ENCODE data around the gene NKRF. TPM values are rescaled to one million over a fixed set of nuclear protein-coding genes. Genes with fewer than 3 reads are reported as not detected.

Gene NKRF
- total RNA-seq, 4 donors from 2014 or later: 3.3 to 6.7 (median 5.3) TPM

- TF ChIP-seq POLR2A (IDR thresholded peaks at IDR 0.05; ENCODE audit: low read depth) (no peak), POLR2AphosphoS5 (IDR thresholded peaks at IDR 0.05) (no peak), EP300 (IDR thresholded peaks at IDR 0.05) (no peak)
- TF ChIP-seq, protein P1, sequence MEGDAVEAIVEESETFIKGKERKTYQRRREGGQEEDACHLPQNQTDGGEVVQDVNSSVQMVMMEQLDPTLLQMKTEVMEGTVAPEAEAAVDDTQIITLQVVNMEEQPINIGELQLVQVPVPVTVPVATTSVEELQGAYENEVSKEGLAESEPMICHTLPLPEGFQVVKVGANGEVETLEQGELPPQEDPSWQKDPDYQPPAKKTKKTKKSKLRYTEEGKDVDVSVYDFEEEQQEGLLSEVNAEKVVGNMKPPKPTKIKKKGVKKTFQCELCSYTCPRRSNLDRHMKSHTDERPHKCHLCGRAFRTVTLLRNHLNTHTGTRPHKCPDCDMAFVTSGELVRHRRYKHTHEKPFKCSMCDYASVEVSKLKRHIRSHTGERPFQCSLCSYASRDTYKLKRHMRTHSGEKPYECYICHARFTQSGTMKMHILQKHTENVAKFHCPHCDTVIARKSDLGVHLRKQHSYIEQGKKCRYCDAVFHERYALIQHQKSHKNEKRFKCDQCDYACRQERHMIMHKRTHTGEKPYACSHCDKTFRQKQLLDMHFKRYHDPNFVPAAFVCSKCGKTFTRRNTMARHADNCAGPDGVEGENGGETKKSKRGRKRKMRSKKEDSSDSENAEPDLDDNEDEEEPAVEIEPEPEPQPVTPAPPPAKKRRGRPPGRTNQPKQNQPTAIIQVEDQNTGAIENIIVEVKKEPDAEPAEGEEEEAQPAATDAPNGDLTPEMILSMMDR (IDR thresholded peaks at IDR 0.05): no peak
- no peaks in the 10 kb centered on the region for H3K9me3 ChIP-seq
- no peaks in the 10 kb centered on the region for H3K27me3 ChIP-seq
- H3K36me3 ChIP-seq: no peaks in the 10 kb centered on the region
- 44% methylated on average over 7 of the region's 7 CpGs for WGBS
- DNase-seq (ENCODE audit: extremely low spot score): no peak
- intact Hi-C loops (cut with DNase I): loop anchor here (10.0 kb wide), 1 partner anchor 92 kb away; no protein-coding TSS in a partner anchor
- H3K4me3 ChIP-seq: peak overlapping the region; percentile 66 to 73 (median 70)
- peak overlapping the region; percentile 87 to 89 (median 88) for H3K27ac ChIP-seq (replicated peaks in 1 of 4)
- H3K4me1 ChIP-seq: peaks cover 0 to 15% (median 5%) of the 10 kb centered on the region in 4 donors
Observed at GRCh38 chrX:119607018-119607389, 780 bp upstream of the NKRF start.

DNA sequence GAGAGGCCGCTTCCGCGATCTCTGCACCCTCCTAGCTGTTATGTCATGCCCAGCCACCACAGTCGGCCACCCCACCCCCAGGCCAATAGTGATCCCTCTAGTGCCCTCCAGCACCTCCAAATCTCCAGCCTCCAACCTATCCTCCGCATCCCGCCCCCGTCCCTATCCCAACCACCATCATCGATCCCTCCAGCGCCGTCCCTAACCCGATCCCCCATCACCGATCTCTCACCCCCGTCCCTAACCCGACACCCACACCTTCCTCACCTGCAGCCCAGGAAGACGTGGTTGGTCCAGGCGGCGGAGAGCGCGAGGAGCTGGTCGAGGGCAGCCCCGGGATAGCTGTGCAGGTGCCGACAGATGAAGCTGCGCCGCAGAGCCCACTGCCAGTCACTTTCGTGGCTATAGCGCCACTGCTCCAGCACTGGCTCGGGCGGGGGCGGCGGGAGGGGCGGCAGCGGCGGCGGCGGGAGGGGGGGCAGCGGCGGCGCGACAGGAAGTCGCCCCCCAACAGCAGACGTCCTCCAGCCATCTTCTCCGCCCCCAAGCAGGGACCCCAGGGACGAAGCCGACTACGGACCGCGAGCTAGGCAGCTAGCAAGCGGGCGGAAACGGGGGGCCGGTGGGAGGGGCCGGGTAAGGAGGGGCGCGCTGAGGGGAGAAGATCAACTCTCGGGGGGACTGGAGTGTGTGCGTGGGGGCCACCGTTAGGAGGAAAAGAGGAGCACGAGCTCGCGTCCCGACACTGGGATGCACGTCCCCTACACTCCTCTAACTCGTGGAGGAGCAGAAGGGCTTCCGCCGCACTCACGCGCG is 552 bp downstream of the NKRF start:
- H3K9me3 ChIP-seq: no peaks in the 10 kb centered on the region
- no peaks in the 10 kb centered on the region for H3K27me3 ChIP-seq
- DNase-seq (ENCODE audit: extremely low spot score): no peak
- H3K27ac ChIP-seq (replicated peaks in 1 of 4): peak overlapping the region; percentile 87 to 89 (median 88)
- intact Hi-C loops (cut with DNase I): loop anchor here (10.0 kb wide), 1 partner anchor 91 kb away; no protein-coding TSS in a partner anchor
- TF ChIP-seq, protein P1 (IDR thresholded peaks at IDR 0.05): no peak
- TF ChIP-seq POLR2A (IDR thresholded peaks at IDR 0.05; ENCODE audit: low read depth): no peak
- no peak for TF ChIP-seq EP300 (IDR thresholded peaks at IDR 0.05)
- TF ChIP-seq POLR2AphosphoS5 (IDR thresholded peaks at IDR 0.05): no peak
- WGBS: 66% methylated on average over 26 of the region's 68 CpGs
- H3K36me3 ChIP-seq: peaks cover 0 to 6% (median 0%) of the 10 kb centered on the region in 4 donors
- peak overlapping the region; percentile 66 to 73 (median 70) for H3K4me3 ChIP-seq
- H3K4me1 ChIP-seq: peaks cover 0 to 15% (median 5%) of the 10 kb centered on the region in 4 donors

- Histone ChIP-seq H3K36me3 (peaks cover 0 to 6% (median 0%) of the 10 kb centered on the region in 4 donors), H3K9me3 (no peaks in the 10 kb centered on the region), H3K27ac (replicated peaks in 1 of 4) (peak overlapping the region; percentile 87 to 89 (median 88)), H3K4me1 (peaks cover 0 to 15% (median 5%) of the 10 kb centered on the region in 4 donors), H3K27me3 (no peaks in the 10 kb centered on the region), H3K4me3 (peak overlapping the region; percentile 66 to 73 (median 70))
- 36% methylated on average over 17 of the region's 17 CpGs for WGBS
- intact Hi-C loops (cut with DNase I): loop anchor here (10.0 kb wide), 1 partner anchor 90 kb away; no protein-coding TSS in a partner anchor
- no peak for TF ChIP-seq POLR2AphosphoS5 (IDR thresholded peaks at IDR 0.05)
- TF ChIP-seq, protein P1 (IDR thresholded peaks at IDR 0.05): no peak
- TF ChIP-seq POLR2A (IDR thresholded peaks at IDR 0.05; ENCODE audit: low read depth): no peak
- no peak for TF ChIP-seq EP300 (IDR thresholded peaks at IDR 0.05)
- DNase-seq (ENCODE audit: extremely low spot score): no peak
Observed at GRCh38 chrX:119604766-119605463, 1.3 kb downstream of the NKRF start.

DNA sequence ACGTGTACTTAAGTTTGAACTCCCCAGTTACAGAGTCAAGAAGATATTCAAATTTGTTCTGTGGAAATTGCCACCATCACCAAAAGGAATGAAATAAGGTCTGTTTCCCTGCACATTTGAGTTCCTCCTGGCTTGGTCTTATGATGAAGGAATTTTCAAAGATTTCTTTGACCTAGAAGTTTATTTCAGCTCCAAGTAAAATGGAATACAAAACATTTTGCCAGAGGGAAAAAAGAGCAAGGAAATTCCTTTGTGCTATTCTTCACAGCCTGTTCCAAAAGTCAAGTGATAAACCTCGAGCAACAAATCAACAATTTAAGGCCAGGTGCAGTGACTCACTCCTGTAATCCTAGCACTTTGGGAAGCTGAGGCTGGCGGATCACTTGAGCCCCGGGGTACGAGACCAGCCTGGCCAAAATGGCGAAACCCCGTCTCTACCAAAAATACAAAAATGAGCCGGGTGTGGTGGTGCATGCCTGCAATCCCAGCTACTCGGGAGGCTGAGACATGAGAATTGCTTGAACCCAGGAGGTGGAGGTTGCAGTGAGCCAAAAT is 3.4 kb downstream of the NKRF start:
- intact Hi-C loops (cut with DNase I): loop anchor here (10.0 kb wide), 1 partner anchor 88 kb away; no protein-coding TSS in a partner anchor
- TF ChIP-seq EP300 (IDR thresholded peaks at IDR 0.05): no peak
- no peak for TF ChIP-seq POLR2A (IDR thresholded peaks at IDR 0.05; ENCODE audit: low read depth)
- TF ChIP-seq POLR2AphosphoS5 (IDR thresholded peaks at IDR 0.05): no peak
- TF ChIP-seq, protein P1 (IDR thresholded peaks at IDR 0.05): no peak
- Histone ChIP-seq H3K36me3 (peaks cover 0 to 6% (median 0%) of the 10 kb centered on the region in 4 donors), H3K9me3 (no peaks in the 10 kb centered on the region), H3K27ac (replicated peaks in 1 of 4) (no peak overlapping the region), H3K27me3 (no peaks in the 10 kb centered on the region), H3K4me1 (peaks cover 0 to 15% (median 5%) of the 10 kb centered on the region in 4 donors), H3K4me3 (no peak overlapping the region)
- DNase-seq (ENCODE audit: extremely low spot score): no peak
- 75% methylated on average over 9 of the region's 9 CpGs for WGBS
